Measurements from ENCODE around the gene RNF13. TPM values are rescaled to one million over a fixed set of nuclear protein-coding genes. Genes with fewer than 3 reads are reported as not detected.
"Not testable (repeated sequence)": the region's sequence is repeated elsewhere in the genome, so short reads cannot be mapped to it uniquely, and the experiment has no call there.

The RNF13 gene
- total RNA-seq, 1 experiment from 2014 or later: 38.0 TPM

DNA sequence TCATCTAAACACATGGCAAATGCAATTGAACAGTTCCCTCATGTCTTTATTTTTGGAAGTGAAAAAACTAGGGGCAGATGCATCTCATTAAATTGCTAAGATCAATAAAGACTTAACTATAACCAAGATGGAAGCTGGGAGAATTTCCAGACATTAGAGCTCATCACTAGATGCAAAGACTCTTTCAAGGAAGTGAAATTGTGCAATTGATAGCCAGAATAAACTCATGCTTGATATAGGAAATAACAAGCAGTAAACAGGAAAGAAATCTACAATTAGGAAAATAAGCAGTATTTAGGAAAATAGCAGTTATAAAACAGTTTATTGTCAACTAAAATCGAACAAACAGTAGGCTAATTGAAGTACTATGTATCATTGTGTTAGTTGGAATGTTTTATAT is 11.8 kb upstream of the RNF13 start:
- DNase-seq (ENCODE audit: low spot score): no peak

DNA sequence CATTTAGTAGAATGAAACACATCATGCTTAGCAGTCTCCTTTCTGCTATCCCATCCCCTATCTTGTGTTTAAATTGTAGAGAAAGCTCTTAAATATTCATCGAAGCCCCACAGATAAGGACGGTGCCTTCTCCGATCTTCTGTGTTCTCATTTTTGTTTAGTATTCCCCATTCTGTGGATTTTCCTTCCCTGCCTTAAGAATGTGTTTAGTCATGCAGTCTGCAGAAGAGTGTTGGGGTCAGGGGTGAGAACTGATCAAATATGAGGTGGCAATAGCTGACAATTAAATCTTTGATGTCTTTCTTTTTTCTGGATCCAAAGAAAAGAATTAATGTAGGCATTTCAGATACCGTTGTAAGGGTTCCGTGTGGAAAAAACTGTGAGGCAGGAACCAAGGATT is 11.4 kb upstream of the RNF13 start:
- no peak for DNase-seq (ENCODE audit: low spot score)

DNA sequence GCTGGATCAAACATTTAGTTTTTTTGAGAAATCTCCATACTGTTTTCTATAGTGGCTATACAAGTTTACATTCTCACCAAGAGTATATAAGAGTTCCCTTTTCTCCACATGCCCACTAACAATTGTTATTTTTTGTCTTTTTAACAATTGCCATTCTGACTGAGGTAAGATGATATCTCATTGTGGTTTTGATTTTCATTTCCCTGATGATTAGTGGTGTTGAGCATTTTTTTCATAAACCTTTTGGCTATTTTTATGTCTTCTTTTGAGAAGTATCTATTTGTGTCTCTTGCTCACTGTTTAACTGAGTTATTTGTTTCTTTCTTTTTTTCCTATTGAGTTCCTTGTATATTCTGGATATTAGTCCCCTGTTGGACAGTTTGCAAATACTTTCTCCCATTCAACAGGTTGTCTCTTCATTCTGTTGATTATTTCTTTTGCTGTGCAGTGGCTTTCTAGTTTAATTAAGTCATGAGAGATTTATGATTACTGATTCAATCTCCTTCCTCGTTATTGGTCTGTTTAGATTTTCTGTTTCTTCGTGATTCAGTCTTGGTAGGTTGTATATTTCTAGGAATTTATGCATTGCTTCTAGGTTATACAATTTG is 6.7 kb upstream of the RNF13 start:
- DNase-seq (ENCODE audit: low spot score): no peak

DNA sequence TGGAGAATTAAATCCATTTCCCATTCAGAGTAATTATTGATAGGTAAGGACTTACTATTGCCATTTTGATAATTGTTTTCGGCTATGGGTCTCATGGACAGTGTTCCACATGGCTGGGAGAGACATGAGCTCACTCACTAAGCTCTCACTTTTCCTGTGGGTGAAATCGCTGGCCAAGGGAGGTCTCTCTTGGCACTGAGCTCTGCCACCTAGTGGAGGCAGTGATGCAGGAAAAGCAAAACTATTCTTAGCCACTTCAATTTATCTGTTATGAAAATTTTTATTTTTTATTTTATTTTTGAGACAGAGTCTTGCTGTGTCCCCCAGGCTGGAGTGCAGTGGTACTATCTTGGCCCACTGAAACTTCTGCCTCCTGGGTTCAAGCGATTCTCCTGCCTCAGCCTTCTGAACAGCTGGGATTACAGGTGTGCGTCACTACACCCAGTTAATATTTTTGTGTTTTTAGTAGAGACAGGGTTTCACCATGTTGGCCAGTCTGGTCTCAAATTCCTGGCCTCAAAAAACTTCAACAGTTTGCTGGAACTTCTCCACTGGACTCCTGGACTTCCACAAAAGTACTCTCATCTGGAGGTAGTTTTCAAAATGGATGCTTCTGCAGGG is 4.7 kb upstream of the RNF13 start:
- peak; percentile 77 for DNase-seq (ENCODE audit: low spot score)

GRCh38 chr3:149809699-149810098 is 3.3 kb upstream of the RNF13 start:
- DNase-seq (ENCODE audit: low spot score): no peak

- DNase-seq (ENCODE audit: low spot score): no peak
Measured at GRCh38 chr3:149810846-149811245, 2.2 kb upstream of the RNF13 start.

DNA sequence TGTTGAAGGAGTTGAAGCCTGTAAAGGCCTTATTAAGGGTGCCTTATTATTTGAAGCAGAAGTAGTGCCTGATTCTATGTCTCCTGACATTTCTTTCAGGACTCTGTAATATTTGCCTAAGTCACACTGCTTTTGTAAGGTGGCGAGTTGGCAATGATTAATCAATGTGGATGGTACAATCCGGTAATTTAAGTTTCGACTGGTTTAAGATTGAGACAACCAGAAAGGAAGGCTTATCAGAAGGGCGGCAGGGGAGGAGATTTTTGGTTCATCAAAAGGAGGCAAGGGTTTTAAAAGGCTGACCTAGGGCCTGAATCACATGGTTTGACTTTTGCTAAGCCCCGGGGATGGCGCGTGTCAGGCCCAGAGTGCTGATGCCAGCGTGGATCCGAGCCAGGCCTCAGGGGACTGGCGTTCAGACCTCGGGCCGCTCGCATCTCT is 830 bp upstream of the RNF13 start:
- no peak for DNase-seq (ENCODE audit: low spot score)

DNA sequence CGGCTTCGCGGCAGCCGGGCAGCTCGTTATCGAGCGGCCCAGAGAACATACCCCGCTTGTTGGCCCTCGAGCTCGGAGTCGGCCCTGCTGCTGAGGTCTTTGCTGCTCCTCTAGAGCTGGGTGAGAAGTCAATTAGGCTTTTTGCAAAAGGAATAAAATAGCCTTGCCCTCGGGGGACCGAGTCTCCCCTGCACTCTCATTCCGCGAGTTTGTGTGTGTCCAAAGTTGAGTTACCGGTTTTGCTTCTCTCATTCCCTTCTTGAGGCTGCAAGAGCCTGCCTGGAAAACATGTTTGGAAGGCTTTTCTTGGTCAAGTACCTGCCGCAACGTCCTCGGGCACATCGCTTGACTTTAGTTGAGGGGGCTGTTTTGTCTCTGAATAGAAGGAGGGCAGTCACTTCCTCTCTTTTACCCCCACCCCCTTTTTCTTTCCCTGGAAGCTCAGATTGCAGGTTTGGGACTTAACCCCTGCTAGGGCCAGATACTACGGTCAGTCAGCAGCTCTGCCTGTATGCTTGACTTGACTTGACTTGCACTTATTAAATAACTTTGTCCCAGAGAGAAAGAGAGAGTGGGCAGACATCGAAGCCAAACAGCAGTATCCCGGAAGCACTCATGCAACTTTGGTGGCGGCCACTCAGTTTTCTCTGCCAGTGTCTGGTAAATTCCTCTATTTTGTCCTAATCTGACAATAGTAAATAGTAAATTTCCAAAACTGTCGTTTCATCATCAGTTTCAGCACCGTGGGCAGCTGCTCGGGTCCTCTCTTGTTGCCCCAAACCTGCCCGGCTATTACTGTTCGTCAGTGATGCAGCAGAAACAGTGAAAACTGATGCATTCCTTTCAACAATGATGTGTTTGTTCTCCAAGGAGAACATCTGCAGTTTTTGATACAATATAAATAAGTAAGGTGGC is 609 bp downstream of the RNF13 start:
- peak; percentile 32 for DNase-seq (ENCODE audit: low spot score)

- DNase-seq (ENCODE audit: low spot score): no peak
Measured at GRCh38 chr3:149815321-149815720, 2.3 kb downstream of the RNF13 start.

DNA sequence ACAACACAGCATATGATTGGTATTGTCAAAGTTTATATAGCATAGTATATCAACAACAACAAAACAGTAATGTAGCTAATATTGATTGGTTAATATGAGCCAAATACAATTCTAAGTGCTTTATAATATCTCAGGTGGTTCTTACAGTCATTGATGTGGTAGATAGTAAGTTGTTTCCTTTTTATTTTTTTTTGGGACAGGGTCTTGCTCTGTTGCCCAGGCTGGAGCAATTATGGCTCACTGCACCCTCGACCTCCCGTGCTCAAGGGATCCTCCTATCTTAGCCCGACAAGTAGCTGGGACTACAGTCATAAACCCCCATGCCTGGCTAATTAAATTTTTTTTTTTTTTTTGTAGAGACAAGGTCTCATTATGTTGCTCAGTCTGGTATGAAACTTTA is 2.7 kb downstream of the RNF13 start:
- DNase-seq (ENCODE audit: low spot score): no peak

DNA sequence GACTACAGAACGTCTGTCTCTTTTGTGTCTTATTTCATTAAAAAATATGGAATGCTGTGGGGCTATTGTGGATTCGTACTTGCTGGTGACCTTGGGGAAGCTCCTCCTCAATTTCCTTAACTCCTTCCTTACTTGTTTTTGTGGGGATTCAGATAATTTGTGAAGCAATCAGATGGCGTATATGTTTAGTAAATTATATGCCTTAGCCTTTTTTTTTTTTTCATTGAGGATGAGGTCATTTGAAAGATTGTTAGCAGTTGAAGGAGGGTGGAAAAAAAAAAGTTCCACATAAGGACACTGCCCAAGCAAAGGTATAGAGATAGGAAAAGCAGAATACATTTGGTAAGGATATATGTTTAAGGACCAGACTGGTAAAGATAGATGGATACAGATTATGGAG is 3.3 kb downstream of the RNF13 start:
- DNase-seq (ENCODE audit: low spot score): no peak

GRCh38 chr3:149816986-149817385 is 4.0 kb downstream of the RNF13 start:
- DNase-seq (ENCODE audit: low spot score): no peak

DNA sequence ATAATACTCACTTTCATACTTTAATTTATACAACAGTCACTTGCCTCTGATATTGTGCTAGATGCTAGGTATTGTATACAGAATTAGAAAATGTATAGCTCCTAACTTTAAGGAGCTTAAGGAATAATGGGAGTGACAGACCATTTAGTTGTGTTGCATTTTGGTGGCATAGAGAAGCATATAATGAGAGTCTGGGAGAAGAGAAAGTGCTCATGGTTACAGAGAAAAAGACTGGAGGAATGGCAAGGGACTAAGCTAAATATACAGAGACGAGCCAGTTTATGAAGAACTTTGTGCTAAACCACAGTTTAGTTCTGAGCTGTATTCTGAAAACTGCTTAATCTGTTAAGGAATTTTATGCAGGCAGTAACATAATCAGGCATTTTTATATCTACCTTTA is 6.4 kb downstream of the RNF13 start:
- no peak for DNase-seq (ENCODE audit: low spot score)

GRCh38 chr3:149820183-149820582 is 7.2 kb downstream of the RNF13 start:
- DNase-seq (ENCODE audit: low spot score): peak; percentile 19

GRCh38 chr3:149826636-149827035 is 13.6 kb downstream of the RNF13 start:
- DNase-seq (ENCODE audit: low spot score): no peak

DNA sequence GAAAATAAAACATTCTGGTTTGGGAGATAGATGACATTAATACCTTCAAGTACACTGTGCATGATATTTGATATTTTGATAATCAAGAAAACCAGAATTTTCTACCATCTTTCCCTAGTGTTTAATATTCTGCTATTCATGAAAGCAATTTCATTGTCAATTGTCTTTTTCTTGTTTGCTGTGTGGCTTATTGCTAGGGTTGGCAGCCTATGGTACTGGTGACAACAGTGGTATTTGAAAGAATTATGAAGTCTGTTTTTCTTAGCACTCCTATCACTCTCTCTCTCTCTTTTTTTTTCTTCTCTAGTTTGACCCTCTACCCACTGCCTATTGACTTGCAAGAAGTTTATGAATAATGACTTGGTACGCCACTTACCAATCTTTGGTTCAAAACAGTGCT is 15.4 kb downstream of the RNF13 start:
- DNase-seq (ENCODE audit: low spot score): no peak

GRCh38 chr3:149829631-149830030 is 16.6 kb downstream of the RNF13 start:
- DNase-seq (ENCODE audit: low spot score): not testable (repeated sequence)

DNA sequence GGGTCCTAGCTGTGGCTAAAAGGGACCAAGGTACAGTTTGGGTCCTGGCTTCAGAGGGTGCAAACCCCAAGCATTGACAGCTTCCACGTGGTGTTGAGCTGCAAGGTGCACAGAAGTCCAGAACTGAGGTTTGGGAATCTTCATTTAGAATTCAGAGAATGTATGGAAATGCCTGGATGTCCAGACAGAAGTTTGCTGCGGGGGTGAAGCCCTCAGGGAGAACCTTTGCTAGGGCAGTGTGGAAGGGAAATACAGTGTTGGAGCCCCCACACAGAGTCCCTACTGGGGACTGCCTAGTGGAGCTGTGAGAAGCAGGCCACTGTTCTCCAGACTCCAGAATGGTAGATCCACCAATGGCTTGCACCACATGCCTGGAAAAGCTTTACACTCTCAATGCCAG is 17.9 kb downstream of the RNF13 start:
- DNase-seq (ENCODE audit: low spot score): no peak

DNA sequence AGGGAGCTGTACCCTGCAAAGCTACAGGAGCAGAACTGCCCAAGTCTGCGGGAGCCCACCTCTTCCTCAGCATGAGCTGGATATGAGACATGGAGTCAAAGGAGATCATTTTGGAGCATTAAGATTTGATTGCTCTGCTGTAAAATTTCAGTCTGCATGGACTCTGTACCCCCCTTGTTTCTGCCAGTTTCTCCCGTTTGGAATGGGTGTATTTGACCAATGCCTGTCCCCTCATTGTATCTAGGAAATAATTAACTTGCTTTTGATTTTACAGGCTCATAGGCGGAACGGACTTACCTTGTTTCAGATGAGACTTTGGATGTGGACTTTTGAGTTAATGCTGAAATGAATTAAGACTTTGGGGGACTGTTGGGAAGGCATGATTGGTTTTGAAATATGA is 18.3 kb downstream of the RNF13 start:
- no peak for DNase-seq (ENCODE audit: low spot score)

DNA sequence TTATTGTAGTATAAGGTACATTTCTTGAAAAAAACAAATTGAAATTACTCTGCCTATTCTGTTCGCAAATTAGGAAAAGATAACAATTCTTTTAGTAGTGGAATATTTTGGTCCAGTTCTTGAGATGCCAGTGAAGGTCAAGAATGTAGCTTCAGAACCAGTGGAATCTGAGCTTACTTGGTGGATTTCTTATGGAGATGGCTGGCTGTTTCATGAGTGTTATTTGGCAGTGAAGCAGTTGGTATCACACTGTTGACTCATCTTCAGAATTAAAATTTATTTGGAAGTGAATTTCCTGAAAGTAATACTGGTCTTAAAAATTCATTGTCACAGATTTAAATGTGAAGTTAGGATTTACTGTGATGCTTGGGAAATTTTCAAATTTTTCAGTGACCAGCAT is 19.1 kb downstream of the RNF13 start:
- no peak for DNase-seq (ENCODE audit: low spot score)

GRCh38 chr3:149833241-149833640 is 20.2 kb downstream of the RNF13 start:
- no peak for DNase-seq (ENCODE audit: low spot score)

GRCh38 chr3:149838491-149838890 is 25.5 kb downstream of the RNF13 start:
- not testable (repeated sequence) for DNase-seq (ENCODE audit: low spot score)

GRCh38 chr3:149839469-149839868 is 26.5 kb downstream of the RNF13 start:
- not testable (repeated sequence) for DNase-seq (ENCODE audit: low spot score)

All from A172 (cell line).